HepG2 (cell line): Measurements from ENCODE around the gene IP6K1. TPM values are rescaled to one million over a fixed set of nuclear protein-coding genes. Genes with fewer than 3 reads are reported as not detected.

Experiments used
- ATAC-seq: fragments of 200-7000 bp; cut with Tn5 transposase; 3 replicates; pipeline ENCODE4 v1.9.1; 2020; ENCODE audit warnings: mild to moderate bottlenecking, moderate library complexity
- BruUV-seq: library from RNA; stranded (reverse); fragments of 400-500 nt; replicated peaks from 2 replicates; lab custom pipeline; 2021; lab: Mats Ljungman, UMichigan
- CTCF ChIA-PET: fragments of 300-600 bp; formaldehyde crosslinking; extraction: SDS; loops from one replicate; lab custom pipeline; 2021; ENCODE audit warnings: low total read pairs, inconsistent platforms, low intra/inter-chr PET ratio; lab: Yijun Ruan, JAX
- POLR2A ChIA-PET: fragments of 350-600 bp; sonication (Branson Sonifier 250); formaldehyde crosslinking; loops from one replicate; lab custom pipeline; 2020; ENCODE audit warnings: antibody characterized with exemption, inconsistent platforms; lab: Yijun Ruan, JAX
- DNase-seq: peaks from one replicate; pipeline ENCODE4 v3.0.0-alpha.2; 2015; ENCODE audit warnings: low spot score
- FAIRE-seq: peaks from 3 replicates; lab custom pipeline; 2011; peaks lifted over from hg19 to GRCh38; lab: Jason Lieb, UNC
- H2AFZ ChIP-seq: one replicate; pipeline ENCODE4 v1.6.1; 2011; ENCODE audit warnings: low read length, inconsistent platforms
- H3K27ac ChIP-seq: fragments of 300-600 bp; 3 replicates; pipeline ENCODE4 v1.8.0; 2011; ENCODE audit warnings: mixed run types, mild to moderate bottlenecking, mixed read lengths, low read length, inconsistent platforms; ENCODE audit not compliant: insufficient read depth; ENCODE audit errors: extremely low read length
- H3K27me3 ChIP-seq, 2 experiments: fragments of 200-600 bp in 1 of 2; 2 replicates in 1 of 2; 3 replicates in 1 of 2; pipeline versions ENCODE4 v1.6.0 to v1.8.0; 2011; ENCODE audit warnings: low read length in 2 of 2, mild to moderate bottlenecking in 2 of 2, moderate library complexity in 2 of 2, inconsistent platforms in 1 of 2; ENCODE audit not compliant: insufficient read depth in 2 of 2, control insufficient read depth in 1 of 2
- H3K36me3 ChIP-seq, 2 experiments: fragments of 200-600 bp in 1 of 2; replicated peaks in 1 of 2; 2 replicates in 1 of 2; 3 replicates in 1 of 2; pipeline versions ENCODE4 v1.5.1 to v1.8.0; 2011; ENCODE audit warnings: low read length in 2 of 2, inconsistent platforms in 1 of 2; ENCODE audit not compliant: insufficient read depth in 2 of 2, control insufficient read depth in 1 of 2
- H3K4me1 ChIP-seq: 2 replicates; pipeline ENCODE4 v1.5.1; 2012; ENCODE audit warnings: low read length, inconsistent platforms; ENCODE audit not compliant: insufficient read depth
- H3K4me2 ChIP-seq: 2 replicates; pipeline ENCODE4 v1.6.0; 2011; ENCODE audit warnings: low read depth, low read length, inconsistent platforms
- H3K4me3 ChIP-seq, 3 experiments: fragments of 200-600 bp in 1 of 3; sonication (generic), shearing (Covaris generic) in 1 of 3; replicated peaks in 1 of 3; 2 replicates each; pipeline ENCODE4 v1.5.1; 2011 to 2016; ENCODE audit warnings: low read length in 3 of 3, inconsistent platforms in 2 of 3, low read depth in 2 of 3, mild to moderate bottlenecking in 2 of 3, control low read depth in 1 of 3, mixed read lengths in 1 of 3; ENCODE audit not compliant: insufficient read depth in 1 of 3
- H3K79me2 ChIP-seq: one replicate; pipeline ENCODE4 v1.6.1; 2011; ENCODE audit warnings: low read length, inconsistent platforms; ENCODE audit not compliant: insufficient read depth
- H3K9ac ChIP-seq: 2 replicates; pipeline ENCODE4 v1.6.0; 2011; ENCODE audit warnings: mild to moderate bottlenecking, low read depth, low read length, inconsistent platforms; ENCODE audit not compliant: insufficient read depth
- H3K9me3 ChIP-seq: 2 replicates; pipeline ENCODE4 v1.5.1; 2012; ENCODE audit warnings: mild to moderate bottlenecking, low read length
- H4K20me1 ChIP-seq: 2 replicates; pipeline ENCODE4 v1.6.0; 2011; ENCODE audit warnings: inconsistent platforms, mild to moderate bottlenecking, low read length, moderate library complexity; ENCODE audit not compliant: insufficient read depth
- BCLAF1 ChIP-seq: fragments of 450-650 bp; IDR thresholded peaks from 2 replicates; pipeline ENCODE4 v1.6.1; 2017; ENCODE audit warnings: mild to moderate bottlenecking
- HIC2 ChIP-seq: sonication (generic); formaldehyde crosslinking; IDR thresholded peaks from 2 replicates; pipeline ENCODE4 v1.9.0; 2022; ENCODE audit warnings: low read depth, missing genetic modification reagents
- JUN ChIP-seq: sonication (generic); formaldehyde crosslinking; IDR thresholded peaks from 2 replicates; pipeline ENCODE4 v1.4.0; 2020; ENCODE audit warnings: mild to moderate bottlenecking, missing genetic modification reagents
- NFRKB ChIP-seq: fragments of 450-650 bp; IDR thresholded peaks from 2 replicates; pipeline ENCODE4 v1.6.1; 2017
- ZNF558 ChIP-seq: sonication (generic); formaldehyde crosslinking; IDR thresholded peaks from 2 replicates; pipeline ENCODE4 v1.9.0; 2022; ENCODE audit warnings: mild to moderate bottlenecking, missing genetic modification reagents, borderline replicate concordance
- WGBS: methylation state at CpG from one replicate; pipeline ENCODE4 v1.1.6; 2017; ENCODE audit warnings: low lambda C conversion rate; 5-methylcytosine and 5-hydroxymethylcytosine counted together
- in situ Hi-C: cut with HindIII; loops from 2 replicates; pipeline ENCODE4 v1.10.0; 2017; ENCODE audit warnings: low pct_unique_long_range_greater_than_20kb; ENCODE audit not compliant: extremely low pct_ligation_motif_present
- intact Hi-C: fragments of 100-400 bp; cut with micrococcal nuclease; formaldehyde crosslinking; loops from one replicate; pipeline ENCODE4 v1.10.0; 2022; ENCODE audit not compliant: unreplicated experiment
- polyA plus RNA-seq, 8 experiments: library from polyadenylated mRNA; depleted of rRNA in 3 of 8; stranded (reverse) in 7 of 8; unstranded in 1 of 8; fragments of >200 nt; fragmentation: Illumina TruSeq in 4 of 8; extraction: Trizol in 4 of 8; gene quantifications; 2 replicates each; pipeline versions ENCODE4 v1.2.1 to v1.2.3, GENCODE V29; 2011 to 2016; ENCODE audit warnings: low read depth in 4 of 8, missing spikeins in 1 of 8, mixed read lengths in 1 of 8; ENCODE audit not compliant: insufficient read depth in 1 of 8
- total RNA-seq, 5 experiments: library from RNA; depleted of rRNA; stranded (reverse); fragments of >200 nt; fragmentation: Illumina TruSeq; extraction: Trizol; gene quantifications; 2 replicates each; pipeline ENCODE4 v1.2.3, GENCODE V29; 2016; ENCODE audit warnings: low read depth in 1 of 5

IP6K1 gene
- total and polyA plus RNA-seq, 2 of the 13 experiments (the other 11 are each of a cell fraction or from before 2014, with no cell fraction given) = 17.7 to 29.7 TPM

- no peak for TF ChIP-seq HIC2 (CRISPR knock-in tag)
- TF ChIP-seq JUN (CRISPR knock-in tag) = no peak
- TF ChIP-seq BCLAF1 = no peak
- no peak for TF ChIP-seq ZNF558 (CRISPR knock-in tag)
These were observed 82.9 kb downstream of the IP6K1 start (continued) for GRCh38 chr3:49703443-49703927.

- in situ Hi-C loops = loop anchor here (5.0 kb wide), 2 partner anchors 135 to 205 kb away; no protein-coding TSS in a partner anchor
- no peaks in the 10 kb centered on the region; a peak in 1 of 5 replicates for H3K27me3 ChIP-seq
These were observed 83.7 kb downstream of the IP6K1 start for GRCh38 chr3:49702672-49703071.

More at GRCh38 chr3:49702672-49703071, 83.7 kb downstream of the IP6K1 start:
- CTCF ChIA-PET = interaction anchor here (1.7 to 2.3 kb wide), 2 partner anchors 137 to 203 kb away, joined by 7 to 14 read pairs; no protein-coding TSS in a partner anchor
- TF ChIP-seq NFRKB = no peak
- peaks cover 41 to 84% of the 10 kb centered on the region in 2 experiments for H3K36me3 ChIP-seq
- POLR2A ChIA-PET = no interaction called here
- H3K4me2 ChIP-seq = no peak overlapping the region
- no peak overlapping the region for H3K9ac ChIP-seq
- intact Hi-C loops = loop anchor here (1.0 to 2.0 kb wide), 2 partner anchors 137 to 204 kb away; no protein-coding TSS in a partner anchor
- no TSS peak for BruUV-seq
- no peaks in the 10 kb centered on the region for H4K20me1 ChIP-seq
- H3K4me1 ChIP-seq = no peaks in the 10 kb centered on the region
- no peaks in the 10 kb centered on the region for H3K79me2 ChIP-seq
- no peak for ATAC-seq
- H2AFZ ChIP-seq = no peak overlapping the region
- DNase-seq = no peak
- 92% methylated on average over 10 of the region's 11 CpGs for WGBS
- FAIRE-seq = no peak
- no peak overlapping the region for H3K4me3 ChIP-seq
- no peak overlapping the region for H3K27ac ChIP-seq
- no peaks in the 10 kb centered on the region for H3K9me3 ChIP-seq
